ENCODE measurements around the gene SERF2.

DNA sequence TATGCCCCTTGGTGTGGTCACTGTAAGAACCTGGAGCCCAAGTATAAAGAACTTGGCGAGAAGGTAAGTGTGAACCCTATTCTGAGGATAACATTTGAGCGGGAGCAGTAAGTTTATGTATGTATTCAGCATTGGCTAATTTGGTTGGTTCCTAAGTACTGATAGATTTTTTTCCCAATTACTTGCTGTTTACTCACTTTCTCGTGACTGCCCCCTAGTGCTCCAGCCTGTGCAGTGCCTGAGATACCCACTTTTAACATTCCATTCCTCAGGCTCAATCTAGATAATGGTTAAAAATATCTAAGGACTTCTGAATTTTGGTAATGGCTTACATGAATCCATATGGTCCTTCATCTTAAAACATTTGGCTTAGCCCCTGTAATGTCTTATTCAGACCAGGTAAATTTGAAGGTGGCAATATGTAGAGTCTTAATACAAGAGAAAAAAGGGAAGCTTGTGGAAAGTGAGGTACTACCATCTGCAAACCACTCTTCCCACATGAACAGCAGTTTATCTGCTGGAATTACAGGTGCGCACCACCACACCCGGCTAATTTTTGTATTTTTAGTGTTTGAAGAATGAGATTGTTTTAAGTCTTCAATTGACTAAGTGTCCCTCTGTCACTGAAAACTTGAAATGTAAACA, 22.4 kb upstream of the SERF2 start:
- no peak for TF ChIP-seq POLR2AphosphoS5 (IDR thresholded peaks at IDR 0.05; ENCODE audit: low read depth, low read length)
- no peak for TF ChIP-seq POLR2A (IDR thresholded peaks at IDR 0.05; ENCODE audit: low read depth, low read length)
- no peak for TF ChIP-seq TAF1 (IDR thresholded peaks at IDR 0.05; ENCODE audit: borderline replicate concordance, low read depth, low read length)

Measured in GM12892 (cell line).